GM19324 (cell line): Measurements from ENCODE around the gene CSMD2.

Experiments used
- ATAC-seq: cut with Tn5 transposase; IDR thresholded peaks from one replicate; pipeline ENCODE4 v1.9.1; 2021; ENCODE audit warnings: mild to moderate bottlenecking, moderate library complexity; ENCODE audit not compliant: unreplicated experiment, low FRiP score

Gene CSMD2

GRCh38 chr1:34060901-34061415 lies 104.1 kb downstream of the CSMD2 start:
- no peak for ATAC-seq

- no peak for ATAC-seq
Measured at GRCh38 chr1:34060187-34060730, 104.8 kb downstream of the CSMD2 start.

- ATAC-seq = no peak
Measured at GRCh38 chr1:34057347-34058130, 107.5 kb downstream of the CSMD2 start.

GRCh38 chr1:34055818-34056217 lies 109.2 kb downstream of the CSMD2 start:
- no peak for ATAC-seq

GRCh38 chr1:34054920-34055319 lies 110.1 kb downstream of the CSMD2 start:
- ATAC-seq = no peak

- no peak for ATAC-seq
Measured at GRCh38 chr1:34053660-34054059, 111.4 kb downstream of the CSMD2 start.

GRCh38 chr1:34052565-34052964 lies 112.5 kb downstream of the CSMD2 start:
- ATAC-seq = no peak

GRCh38 chr1:34050709-34051485 lies 114.1 kb downstream of the CSMD2 start:
- ATAC-seq = no peak

- no peak for ATAC-seq
Measured at GRCh38 chr1:34049994-34050393, 115.0 kb downstream of the CSMD2 start.

GRCh38 chr1:34049477-34049876 lies 115.6 kb downstream of the CSMD2 start:
- no peak for ATAC-seq

- no peak for ATAC-seq
Measured at GRCh38 chr1:34037856-34038255, 127.2 kb downstream of the CSMD2 start.

GRCh38 chr1:34037109-34037508 lies 127.9 kb downstream of the CSMD2 start:
- no peak for ATAC-seq

GRCh38 chr1:34034036-34034435 lies 131.0 kb downstream of the CSMD2 start:
- no peak for ATAC-seq

- no peak for ATAC-seq
Measured at GRCh38 chr1:34029954-34030353, 135.1 kb downstream of the CSMD2 start.

- ATAC-seq = no peak
Measured at GRCh38 chr1:34029515-34029914, 135.5 kb downstream of the CSMD2 start.

GRCh38 chr1:34028381-34029055 lies 136.5 kb downstream of the CSMD2 start:
- ATAC-seq = no peak

GRCh38 chr1:34025675-34026074 lies 139.4 kb downstream of the CSMD2 start:
- no peak for ATAC-seq

- no peak for ATAC-seq
Measured at GRCh38 chr1:34024485-34024884, 140.5 kb downstream of the CSMD2 start.

GRCh38 chr1:34019741-34020552 lies 145.1 kb downstream of the CSMD2 start:
- ATAC-seq = no peak

GRCh38 chr1:34018285-34018684 lies 146.7 kb downstream of the CSMD2 start:
- ATAC-seq = no peak
